Gastroesophageal sphincter (tissue), 4 donors: ENCODE measurements around the gene RNF4. TPM values are rescaled to one million over a fixed set of nuclear protein-coding genes. Genes with fewer than 3 reads are reported as not detected.

Experiments
- ATAC-seq: fragments of 150-250 bp; one replicate; pipeline ENCODE4 v1.9.1; 2016; ENCODE audit warnings: mild to moderate bottlenecking, moderate library complexity
- H3K27ac ChIP-seq, 4 donors: fragments of 200-600 bp; sonication (generic) in 3 of 4; 1 replicate in 3 of 4; 2 replicates in 1 of 4; pipeline ENCODE4 v1.5.1; 2016 to 2019
- H3K27me3 ChIP-seq: fragments of 200-600 bp; sonication (generic); one replicate; pipeline ENCODE4 v1.5.1; 2019
- H3K36me3 ChIP-seq, 2 donors: fragments of 200-600 bp; sonication (generic); one replicate each; pipeline ENCODE4 v1.5.1; 2019; ENCODE audit warnings: control low read depth in 1 of 2
- H3K4me1 ChIP-seq, 3 donors: fragments of 200-600 bp; sonication (generic); 1 replicate in 2 of 3; 2 replicates in 1 of 3; pipeline ENCODE4 v1.5.1; 2016 to 2019; ENCODE audit warnings: control low read depth in 2 of 3
- H3K4me3 ChIP-seq, 2 donors: fragments of 200-600 bp; sonication (generic); one replicate each; pipeline ENCODE4 v1.5.1; 2019; ENCODE audit warnings: mild to moderate bottlenecking in 1 of 2, moderate library complexity in 1 of 2
- H3K9me3 ChIP-seq, 3 donors: fragments of 200-600 bp; sonication (generic); one replicate each; pipeline ENCODE4 v1.5.1; 2017 to 2019; ENCODE audit warnings: control low read depth in 2 of 3
- EP300 ChIP-seq: sonication (generic); formaldehyde crosslinking; IDR thresholded peaks from one replicate; pipeline ENCODE4 v1.6.1; 2017; ENCODE audit warnings: antibody characterized with exemption, mild to moderate bottlenecking
- POLR2A ChIP-seq, 2 donors: fragments of 450-650 bp; IDR thresholded peaks; one replicate each; pipeline ENCODE4 v1.6.1; 2017; ENCODE audit warnings: antibody characterized with exemption in 2 of 2, mild to moderate bottlenecking in 2 of 2, moderate library complexity in 1 of 2
- POLR2AphosphoS5 ChIP-seq: sonication (generic); formaldehyde crosslinking; IDR thresholded peaks from one replicate; pipeline ENCODE4 v1.6.1; 2017; ENCODE audit warnings: antibody characterized with exemption
- WGBS, 2 donors: methylation state at CpG; one replicate each; pipeline ENCODE4 v1.1.5; 2018; ENCODE audit warnings: low coverage in 1 of 2; 5-methylcytosine and 5-hydroxymethylcytosine counted together
- total RNA-seq, 4 donors: library from RNA; depleted of rRNA; stranded (reverse); fragments of >200 nt; gene quantifications; one replicate each; pipeline ENCODE4 v1.1.0, GENCODE V29; 2016
- TF ChIP-seq, protein P1 (sequence below), 4 experiments: fragments of 200-600 bp in 2 of 4; fragments of 450-650 bp in 2 of 4; sonication (generic) in 1 of 4; IDR thresholded peaks; one replicate each; pipeline ENCODE4 v1.5.1; 2017 to 2019; ENCODE audit warnings: antibody characterized with exemption in 4 of 4, mild to moderate bottlenecking in 2 of 4, moderate library complexity in 2 of 4

The RNF4 gene
- total RNA-seq, 4 donors from 2014 or later: 30.2 to 64.3 (median 43.1) TPM

DNA sequence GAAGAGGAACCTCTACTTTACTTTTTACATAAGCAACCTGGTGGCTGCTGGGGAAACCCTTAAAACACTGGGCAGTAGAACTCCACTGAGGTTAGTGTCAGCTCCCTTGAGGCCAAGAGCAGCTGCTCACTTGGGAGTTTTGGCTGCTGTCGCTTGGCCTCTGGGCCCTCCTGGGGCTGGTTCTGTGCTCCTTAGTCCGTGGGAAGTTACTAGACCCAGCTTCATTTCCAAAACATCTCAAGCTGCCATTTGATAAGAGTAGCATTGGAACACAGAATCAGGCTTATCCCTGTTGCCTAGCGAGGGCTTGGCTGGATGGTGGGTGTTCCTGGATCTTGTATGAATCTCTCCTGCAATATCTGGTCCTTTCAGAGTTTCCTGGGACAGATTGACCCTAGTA, 26.1 kb downstream of the RNF4 start:
- TF ChIP-seq, protein P1, sequence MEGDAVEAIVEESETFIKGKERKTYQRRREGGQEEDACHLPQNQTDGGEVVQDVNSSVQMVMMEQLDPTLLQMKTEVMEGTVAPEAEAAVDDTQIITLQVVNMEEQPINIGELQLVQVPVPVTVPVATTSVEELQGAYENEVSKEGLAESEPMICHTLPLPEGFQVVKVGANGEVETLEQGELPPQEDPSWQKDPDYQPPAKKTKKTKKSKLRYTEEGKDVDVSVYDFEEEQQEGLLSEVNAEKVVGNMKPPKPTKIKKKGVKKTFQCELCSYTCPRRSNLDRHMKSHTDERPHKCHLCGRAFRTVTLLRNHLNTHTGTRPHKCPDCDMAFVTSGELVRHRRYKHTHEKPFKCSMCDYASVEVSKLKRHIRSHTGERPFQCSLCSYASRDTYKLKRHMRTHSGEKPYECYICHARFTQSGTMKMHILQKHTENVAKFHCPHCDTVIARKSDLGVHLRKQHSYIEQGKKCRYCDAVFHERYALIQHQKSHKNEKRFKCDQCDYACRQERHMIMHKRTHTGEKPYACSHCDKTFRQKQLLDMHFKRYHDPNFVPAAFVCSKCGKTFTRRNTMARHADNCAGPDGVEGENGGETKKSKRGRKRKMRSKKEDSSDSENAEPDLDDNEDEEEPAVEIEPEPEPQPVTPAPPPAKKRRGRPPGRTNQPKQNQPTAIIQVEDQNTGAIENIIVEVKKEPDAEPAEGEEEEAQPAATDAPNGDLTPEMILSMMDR (IDR thresholded peaks at IDR 0.05): no peak
- no peak for TF ChIP-seq EP300
- no peak for TF ChIP-seq POLR2AphosphoS5
- TF ChIP-seq POLR2A (IDR thresholded peaks at IDR 0.05): no peak
- peaks cover 0 to 25% (median 0%) of the 10 kb centered on the region in 3 donors for H3K4me1 ChIP-seq
- ATAC-seq: no peak
- H3K27me3 ChIP-seq: no peaks in the 10 kb centered on the region
- H3K4me3 ChIP-seq: no peak overlapping the region
- H3K9me3 ChIP-seq: no peaks in the 10 kb centered on the region
- H3K36me3 ChIP-seq: peaks cover 0 to 96% of the 10 kb centered on the region in 2 donors
- no peak overlapping the region for H3K27ac ChIP-seq
- 17 to 60% methylated on average over 1 to 2 of the region's 3 CpGs for WGBS, 2 donors

DNA sequence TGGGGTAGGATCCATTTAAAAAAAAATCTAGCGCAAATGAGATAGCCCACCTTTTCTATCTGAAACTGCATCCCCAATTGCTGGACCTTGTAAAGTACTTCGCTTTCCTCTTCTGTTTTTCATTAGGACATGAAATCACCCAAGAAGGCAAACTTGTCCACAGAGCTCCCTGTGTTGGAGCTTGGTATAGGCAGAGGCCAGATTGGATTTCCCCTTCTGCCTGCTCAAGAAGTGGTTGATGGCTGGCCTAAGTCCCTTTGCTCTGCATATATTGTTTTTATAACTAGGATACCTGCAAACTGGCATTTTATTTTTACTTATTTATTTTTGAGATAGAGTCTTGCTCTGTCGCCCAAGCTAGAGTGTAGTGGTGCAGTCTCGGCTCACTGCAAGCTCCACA, 28.4 kb downstream of the RNF4 start:
- no peaks in the 10 kb centered on the region for H3K27me3 ChIP-seq
- no peaks in the 10 kb centered on the region for H3K9me3 ChIP-seq
- H3K4me3 ChIP-seq: no peak overlapping the region
- no peak for ATAC-seq
- no peak overlapping the region for H3K27ac ChIP-seq
- H3K4me1 ChIP-seq: peaks cover 0 to 18% (median 0%) of the 10 kb centered on the region in 3 donors
- no peak for TF ChIP-seq POLR2A (IDR thresholded peaks at IDR 0.05)
- no peak for TF ChIP-seq POLR2AphosphoS5
- no peak for TF ChIP-seq EP300
- TF ChIP-seq, protein P1 (IDR thresholded peaks at IDR 0.05): no peak
- 91 to 94% methylated on average over 4 of the region's 4 CpGs for WGBS, 2 donors
- H3K36me3 ChIP-seq: peaks cover 0 to 96% of the 10 kb centered on the region in 2 donors

DNA sequence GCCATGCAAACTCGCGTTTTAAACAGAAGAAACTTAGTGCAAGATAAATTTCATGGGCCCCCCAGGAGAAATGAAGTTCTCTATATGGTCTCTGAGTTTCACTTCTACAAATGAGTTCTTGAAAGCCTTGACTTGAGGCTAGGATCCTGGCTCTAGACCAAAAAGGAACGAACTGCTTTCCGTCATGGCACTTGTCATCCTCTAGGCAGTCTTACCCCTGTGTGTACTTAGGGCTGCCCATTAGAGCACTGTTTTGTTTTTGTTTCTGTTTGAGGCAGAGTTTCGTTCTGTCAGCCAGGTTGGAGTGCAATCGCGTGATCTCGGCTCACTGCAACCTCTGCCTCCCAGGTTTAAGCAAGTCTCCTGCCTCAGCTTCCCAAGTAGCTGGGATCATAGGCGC, 29.0 kb downstream of the RNF4 start:
- peak; percentile 34 for TF ChIP-seq POLR2AphosphoS5
- no peak for TF ChIP-seq POLR2A (IDR thresholded peaks at IDR 0.05)
- ATAC-seq: peak; percentile 60
- Histone ChIP-seq H3K27ac (no peak overlapping the region), H3K4me1 (peaks cover 0 to 18% (median 0%) of the 10 kb centered on the region in 3 donors), H3K36me3 (peaks cover 0 to 96% of the 10 kb centered on the region in 2 donors), H3K9me3 (no peaks in the 10 kb centered on the region), H3K27me3 (no peaks in the 10 kb centered on the region), H3K4me3 (no peak overlapping the region)
- 60 to 61% methylated on average over 3 to 4 of the region's 9 CpGs for WGBS, 2 donors

DNA sequence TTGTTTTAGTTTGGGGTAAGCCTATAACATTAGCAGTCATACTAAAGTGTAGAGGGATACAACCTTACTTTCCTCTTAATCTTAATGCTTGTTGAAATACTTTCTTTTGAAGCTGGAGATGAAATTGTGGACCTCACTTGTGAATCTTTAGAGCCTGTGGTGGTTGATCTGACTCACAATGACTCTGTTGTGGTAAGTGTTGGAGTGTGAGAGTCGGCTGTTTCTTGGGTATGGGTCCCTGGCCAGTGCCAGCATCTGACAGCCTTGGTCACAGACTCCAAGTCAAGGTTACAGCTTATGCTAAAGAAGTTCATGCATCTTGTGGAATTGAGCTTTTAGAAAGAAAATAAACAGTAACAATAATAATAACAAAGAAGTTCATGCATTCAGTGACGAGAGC, 31.6 kb downstream of the RNF4 start:
- 68 to 94% methylated on average over 2 of the region's 2 CpGs for WGBS, 2 donors
- ATAC-seq: no peak
- TF ChIP-seq POLR2A (IDR thresholded peaks at IDR 0.05) (no peak), POLR2AphosphoS5 (no peak), EP300 (no peak)
- TF ChIP-seq, protein P1 (IDR thresholded peaks at IDR 0.05): no peak
- peaks cover 0 to 5% (median 0%) of the 10 kb centered on the region in 3 donors for H3K4me1 ChIP-seq
- no peaks in the 10 kb centered on the region for H3K27me3 ChIP-seq
- no peak overlapping the region for H3K4me3 ChIP-seq
- H3K9me3 ChIP-seq: no peaks in the 10 kb centered on the region
- H3K27ac ChIP-seq: no peak overlapping the region
- peaks cover 0 to 91% of the 10 kb centered on the region in 2 donors for H3K36me3 ChIP-seq

DNA sequence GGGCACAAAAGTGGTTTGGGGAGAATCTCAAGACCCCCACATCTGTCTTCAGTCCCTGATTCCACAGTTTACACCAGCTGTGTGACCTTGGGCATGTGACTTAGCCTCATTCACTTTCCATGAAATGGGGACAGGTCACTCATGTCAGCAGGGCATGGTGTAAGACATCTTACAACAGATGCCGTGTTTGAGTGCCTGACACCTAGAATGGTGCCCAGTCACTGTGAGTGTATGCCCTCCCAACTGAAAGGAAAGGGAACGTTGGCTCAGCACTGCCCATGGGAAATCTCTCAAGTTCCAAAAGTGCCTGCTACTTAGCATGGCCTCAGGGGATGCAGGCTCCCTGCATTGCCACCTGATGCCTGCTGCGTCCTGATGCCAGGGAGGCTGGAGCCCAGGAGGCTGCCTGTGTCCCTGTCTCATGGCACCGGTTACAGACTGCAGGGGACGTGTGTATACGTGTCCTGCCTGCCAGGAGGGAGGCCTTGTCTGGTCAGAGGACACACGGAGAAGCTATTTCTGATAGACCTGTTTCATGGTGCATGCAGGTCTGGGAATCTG, 32.2 kb downstream of the RNF4 start:
- H3K36me3 ChIP-seq: peaks cover 0 to 89% of the 10 kb centered on the region in 2 donors
- WGBS, 2 donors: 80 to 92% methylated on average over 2 of the region's 7 CpGs
- no peaks in the 10 kb centered on the region for H3K9me3 ChIP-seq
- TF ChIP-seq, protein P1 (IDR thresholded peaks at IDR 0.05): no peak
- TF ChIP-seq EP300 (no peak), POLR2A (IDR thresholded peaks at IDR 0.05) (no peak), POLR2AphosphoS5 (no peak)
- no peak for ATAC-seq
- no peaks in the 10 kb centered on the region for H3K27me3 ChIP-seq
- no peak overlapping the region for H3K4me3 ChIP-seq
- H3K4me1 ChIP-seq: no peaks in the 10 kb centered on the region
- no peak overlapping the region for H3K27ac ChIP-seq
